Tibial nerve (tissue), 4 donors: ENCODE data around the gene ABCC8.

ENCODE experiments used
- CTCF ChIP-seq, 5 experiments: fragments of 200-600 bp in 3 of 5; fragments of 450-650 bp in 2 of 5; sonication (generic) in 3 of 5; IDR thresholded peaks; one replicate each; pipeline ENCODE4 v1.5.1; 2016 to 2019; ENCODE audit warnings: antibody characterized with exemption in 5 of 5, mild to moderate bottlenecking in 3 of 5, moderate library complexity in 2 of 5
- EP300 ChIP-seq, 2 donors: sonication (generic); formaldehyde crosslinking; IDR thresholded peaks; one replicate each; pipeline ENCODE4 v1.6.1; 2017; ENCODE audit warnings: antibody characterized with exemption in 2 of 2, mild to moderate bottlenecking in 1 of 2
- POLR2A ChIP-seq, 2 donors: fragments of 450-650 bp; IDR thresholded peaks; one replicate each; pipeline ENCODE4 v1.6.1; 2017; ENCODE audit warnings: antibody characterized with exemption in 2 of 2, mild to moderate bottlenecking in 2 of 2, moderate library complexity in 2 of 2

- TF ChIP-seq CTCF (IDR thresholded peaks at IDR 0.05) (no peak), POLR2A (IDR thresholded peaks at IDR 0.05) (no peak), EP300 (IDR thresholded peaks at IDR 0.05) (no peak)
These were observed 108.1 kb downstream of the ABCC8 start for GRCh38 chr11:17368551-17368950.
